HG03025 (cell line): ENCODE data around the gene RCHY1.

ENCODE experiments used
- ATAC-seq: cut with Tn5 transposase; IDR thresholded peaks from one replicate; pipeline ENCODE4 v1.9.1; 2021; ENCODE audit warnings: mild to moderate bottlenecking, moderate library complexity; ENCODE audit not compliant: unreplicated experiment, low FRiP score

Gene RCHY1

DNA sequence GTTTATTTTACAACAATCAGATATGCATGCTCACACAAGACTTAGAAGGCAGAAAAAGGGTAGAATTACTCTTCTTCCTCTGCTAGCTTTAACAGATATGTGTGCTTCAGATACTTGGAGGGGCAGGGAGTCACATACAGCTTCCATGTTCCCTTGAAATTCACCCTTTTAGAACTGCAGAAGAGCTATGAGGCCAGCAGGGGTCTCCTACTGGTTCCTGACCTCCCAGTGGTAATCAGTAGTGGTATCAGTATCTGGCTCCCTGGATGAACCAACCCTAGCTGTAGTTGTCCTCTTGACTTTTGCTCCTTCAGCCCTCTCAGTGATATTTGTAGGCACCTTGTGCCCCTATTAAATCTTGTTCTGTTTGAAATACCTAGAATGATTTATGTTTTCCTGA lies 81.5 kb downstream of the RCHY1 start:
- ATAC-seq = no peak

DNA sequence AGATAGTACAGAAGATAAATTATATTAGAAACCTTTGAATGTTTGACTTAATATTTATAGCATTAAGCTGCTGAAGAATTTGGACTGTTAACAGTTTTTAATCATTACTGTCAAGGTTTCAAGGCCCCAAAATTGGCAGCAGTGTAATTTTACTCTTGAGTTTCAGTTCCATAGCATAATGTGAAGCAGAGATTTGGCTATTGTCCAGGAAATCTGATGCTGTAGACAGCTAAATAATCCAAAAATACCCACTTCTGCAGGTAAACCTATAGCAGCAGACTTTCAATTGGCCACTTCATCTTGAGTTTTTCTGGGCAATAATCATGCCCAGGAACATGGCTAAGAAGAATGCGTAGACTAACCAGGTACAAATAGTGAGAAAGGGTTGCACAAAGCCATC lies 85.0 kb downstream of the RCHY1 start:
- no peak for ATAC-seq
